ENCODE data around the gene MGAT4B. TPM values are rescaled to one million over a fixed set of nuclear protein-coding genes. Genes with fewer than 3 reads are reported as not detected.

MGAT4B gene
- total RNA-seq, 2 donors from 2014 or later, result 165 to 177 TPM

- peaks cover 42% of the 10 kb centered on the region for H3K36me3 ChIP-seq (ENCODE audit: control insufficient read depth, insufficient read depth, low read length)
- H3K4me3 Mint-ChIP-seq, result no peak overlapping the region
- no peaks in the 10 kb centered on the region for H3K27me3 ChIP-seq (ENCODE audit: control insufficient read depth, insufficient read depth, low read length, poor library complexity, severe bottlenecking)
- H3K9me3 Mint-ChIP-seq, result no peaks in the 10 kb centered on the region
- no peaks in the 10 kb centered on the region for H3K27me3 Mint-ChIP-seq (ENCODE audit: insufficient read depth)
- H3K27ac ChIP-seq (ENCODE audit: low read depth, low read length), result no peak overlapping the region
- TF ChIP-seq, protein P1, sequence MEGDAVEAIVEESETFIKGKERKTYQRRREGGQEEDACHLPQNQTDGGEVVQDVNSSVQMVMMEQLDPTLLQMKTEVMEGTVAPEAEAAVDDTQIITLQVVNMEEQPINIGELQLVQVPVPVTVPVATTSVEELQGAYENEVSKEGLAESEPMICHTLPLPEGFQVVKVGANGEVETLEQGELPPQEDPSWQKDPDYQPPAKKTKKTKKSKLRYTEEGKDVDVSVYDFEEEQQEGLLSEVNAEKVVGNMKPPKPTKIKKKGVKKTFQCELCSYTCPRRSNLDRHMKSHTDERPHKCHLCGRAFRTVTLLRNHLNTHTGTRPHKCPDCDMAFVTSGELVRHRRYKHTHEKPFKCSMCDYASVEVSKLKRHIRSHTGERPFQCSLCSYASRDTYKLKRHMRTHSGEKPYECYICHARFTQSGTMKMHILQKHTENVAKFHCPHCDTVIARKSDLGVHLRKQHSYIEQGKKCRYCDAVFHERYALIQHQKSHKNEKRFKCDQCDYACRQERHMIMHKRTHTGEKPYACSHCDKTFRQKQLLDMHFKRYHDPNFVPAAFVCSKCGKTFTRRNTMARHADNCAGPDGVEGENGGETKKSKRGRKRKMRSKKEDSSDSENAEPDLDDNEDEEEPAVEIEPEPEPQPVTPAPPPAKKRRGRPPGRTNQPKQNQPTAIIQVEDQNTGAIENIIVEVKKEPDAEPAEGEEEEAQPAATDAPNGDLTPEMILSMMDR (conservative IDR thresholded peaks at IDR 0.05), result no peak
- no peaks in the 10 kb centered on the region for H3K4me1 ChIP-seq (ENCODE audit: control insufficient read depth, insufficient read depth, low read length)
- peaks cover 51% of the 10 kb centered on the region for H3K36me3 Mint-ChIP-seq (ENCODE audit: low read depth)
- no peaks in the 10 kb centered on the region for H3K4me1 Mint-ChIP-seq
- H3K4me3 ChIP-seq (ENCODE audit: low read length), result no peak overlapping the region
- no peak for DNase-seq
- no peaks in the 10 kb centered on the region for H3K9me3 ChIP-seq (ENCODE audit: control insufficient read depth, low read length)
- 96 to 98% methylated on average over 4 to 5 of the region's 5 CpGs for WGBS, 2 experiments (ENCODE audit: insufficient coverage in 1 of 2, insufficient read length in 1 of 2)
- no peak overlapping the region for H3K27ac Mint-ChIP-seq
- no peak overlapping the region for H3K9ac ChIP-seq (ENCODE audit: extremely low read depth, low read length, poor library complexity, severe bottlenecking)
These were observed 28.1 kb downstream of the MGAT4B start for GRCh38 chr5:179778591-179778990.

DNA sequence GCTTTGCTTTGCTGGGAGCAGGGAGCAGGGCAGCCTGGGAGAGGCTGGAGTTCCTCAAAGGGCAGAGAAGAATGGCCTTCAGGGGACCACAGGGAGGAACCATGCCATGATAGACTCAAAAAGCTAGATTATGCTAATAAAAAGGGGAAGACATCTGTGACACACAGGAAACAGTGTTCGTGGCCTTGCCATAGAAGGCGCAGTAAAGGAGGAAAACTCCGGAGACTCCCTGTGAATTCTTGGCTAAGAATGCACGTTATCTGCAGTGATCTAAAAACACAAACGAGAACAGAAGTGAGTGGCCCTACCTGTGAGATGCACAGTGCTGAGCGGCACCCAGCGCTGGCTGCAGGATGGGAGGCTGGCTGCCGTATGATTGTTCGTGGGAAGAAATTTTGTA is 28.8 kb downstream of the MGAT4B start:
- H3K36me3 Mint-ChIP-seq (ENCODE audit: low read depth), result peaks cover 58% of the 10 kb centered on the region

GRCh38 chr5:179777456-179777855 is 29.2 kb downstream of the MGAT4B start:
- Mint-ChIP-seq H3K4me1 (no peaks in the 10 kb centered on the region), H3K4me3 (no peak overlapping the region), H3K9me3 (no peaks in the 10 kb centered on the region), H3K27me3 (ENCODE audit: insufficient read depth) (no peaks in the 10 kb centered on the region), H3K27ac (no peak overlapping the region), H3K36me3 (ENCODE audit: low read depth) (peaks cover 62% of the 10 kb centered on the region)
- WGBS, 2 experiments (ENCODE audit: insufficient coverage in 1 of 2, insufficient read length in 1 of 2), result 94 to 99% methylated on average over 10 of the region's 10 CpGs
- Histone ChIP-seq H3K36me3 (ENCODE audit: control insufficient read depth, insufficient read depth, low read length) (peaks cover 48% of the 10 kb centered on the region), H3K27ac (ENCODE audit: low read depth, low read length) (no peak overlapping the region), H3K9ac (ENCODE audit: extremely low read depth, low read length, poor library complexity, severe bottlenecking) (no peak overlapping the region), H3K9me3 (ENCODE audit: control insufficient read depth, low read length) (no peaks in the 10 kb centered on the region), H3K4me1 (ENCODE audit: control insufficient read depth, insufficient read depth, low read length) (no peaks in the 10 kb centered on the region), H3K4me3 (ENCODE audit: low read length) (no peak overlapping the region), H3K27me3 (ENCODE audit: control insufficient read depth, insufficient read depth, low read length, poor library complexity, severe bottlenecking) (no peaks in the 10 kb centered on the region)
- TF ChIP-seq, protein P1 (conservative IDR thresholded peaks at IDR 0.05), result no peak
- DNase-seq, result no peak

More for the DNA sequence above, 28.8 kb downstream of the MGAT4B start:
- Histone ChIP-seq H3K9ac (ENCODE audit: extremely low read depth, low read length, poor library complexity, severe bottlenecking) (no peak overlapping the region), H3K9me3 (ENCODE audit: control insufficient read depth, low read length) (no peaks in the 10 kb centered on the region), H3K27me3 (ENCODE audit: control insufficient read depth, insufficient read depth, low read length, poor library complexity, severe bottlenecking) (no peaks in the 10 kb centered on the region), H3K27ac (ENCODE audit: low read depth, low read length) (no peak overlapping the region), H3K36me3 (ENCODE audit: control insufficient read depth, insufficient read depth, low read length) (peaks cover 48% of the 10 kb centered on the region), H3K4me3 (ENCODE audit: low read length) (no peak overlapping the region), H3K4me1 (ENCODE audit: control insufficient read depth, insufficient read depth, low read length) (no peaks in the 10 kb centered on the region)
- Mint-ChIP-seq H3K4me3 (no peak overlapping the region), H3K27ac (no peak overlapping the region), H3K9me3 (no peaks in the 10 kb centered on the region), H3K27me3 (ENCODE audit: insufficient read depth) (no peaks in the 10 kb centered on the region), H3K4me1 (no peaks in the 10 kb centered on the region)
- 95 to 97% methylated on average over 9 of the region's 9 CpGs for WGBS, 2 experiments (ENCODE audit: insufficient coverage in 1 of 2, insufficient read length in 1 of 2)
- TF ChIP-seq, protein P1 (conservative IDR thresholded peaks at IDR 0.05), result no peak
- DNase-seq, result no peak
